Measurements from ENCODE around the gene BNC2. TPM values are rescaled to one million over a fixed set of nuclear protein-coding genes. Genes with fewer than 3 reads are reported as not detected.
A peak's percentile ranks its signal among the peaks of the same experiment; 100 is the strongest.

Gene BNC2
- total and polyA plus RNA-seq, 2 donors: 1.8 to 3.9 TPM

DNA sequence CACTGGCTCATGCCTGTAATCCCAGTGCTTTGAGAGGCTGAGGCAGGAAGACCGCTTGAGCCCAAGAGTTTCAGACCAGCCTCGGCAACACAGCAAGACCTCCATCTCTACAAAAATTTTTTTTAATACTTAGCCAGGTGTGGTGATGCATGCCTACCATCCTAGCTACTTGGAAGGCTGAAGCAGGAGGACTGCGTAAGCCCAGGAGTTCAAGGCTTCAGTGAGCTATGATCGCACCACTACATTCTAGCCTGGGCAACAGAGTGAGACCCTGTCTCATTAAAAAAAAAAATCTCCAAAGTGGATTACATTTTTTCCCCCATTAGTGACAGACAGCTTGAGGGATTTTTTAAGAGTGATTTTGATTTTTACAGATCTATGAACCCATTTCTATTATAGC lies 230.8 kb downstream of the BNC2 start:
- Histone ChIP-seq H3K9me3 (ENCODE audit: control insufficient read depth in 2 of 2, insufficient read depth in 1 of 2, low read length in 1 of 2) (no peaks in the 10 kb centered on the region), H3K27ac (ENCODE audit: low read depth in 1 of 2, low read length in 1 of 2) (no peak overlapping the region), H3K4me1 (ENCODE audit: control insufficient read depth in 2 of 2, insufficient read depth in 2 of 2, low read length in 2 of 2) (no peaks in the 10 kb centered on the region), H3K36me3 (ENCODE audit: control insufficient read depth in 2 of 2, insufficient read depth in 2 of 2, low read length in 1 of 2) (no peaks in the 10 kb centered on the region), H3K27me3 (ENCODE audit: control insufficient read depth in 2 of 2, insufficient read depth in 1 of 2, low read length in 1 of 2) (no peaks in the 10 kb centered on the region), H3K4me3 (ENCODE audit: low read length in 2 of 2) (no peak overlapping the region)
- DNase-seq (ENCODE audit: low read depth in 6 of 9, low spot score in 9 of 9): no peak
- 97% methylated on average over 4 of the region's 4 CpGs for WGBS

GRCh38 chr9:16637911-16638310 lies 232.6 kb downstream of the BNC2 start:
- no peaks in the 10 kb centered on the region for H3K36me3 ChIP-seq (ENCODE audit: control insufficient read depth in 2 of 2, insufficient read depth in 2 of 2, low read length in 1 of 2)
- WGBS: 87% methylated on average over 5 of the region's 5 CpGs
- no peak overlapping the region for H3K27ac ChIP-seq (ENCODE audit: low read depth in 1 of 2, low read length in 1 of 2)
- H3K4me3 ChIP-seq (ENCODE audit: low read length in 2 of 2): no peak overlapping the region
- H3K9me3 ChIP-seq (ENCODE audit: control insufficient read depth in 2 of 2, insufficient read depth in 1 of 2, low read length in 1 of 2): no peaks in the 10 kb centered on the region
- no peaks in the 10 kb centered on the region for H3K27me3 ChIP-seq (ENCODE audit: control insufficient read depth in 2 of 2, insufficient read depth in 1 of 2, low read length in 1 of 2)
- H3K4me1 ChIP-seq (ENCODE audit: control insufficient read depth in 2 of 2, insufficient read depth in 2 of 2, low read length in 2 of 2): no peaks in the 10 kb centered on the region
- DNase-seq (ENCODE audit: low read depth in 6 of 9, low spot score in 9 of 9): no peak

DNA sequence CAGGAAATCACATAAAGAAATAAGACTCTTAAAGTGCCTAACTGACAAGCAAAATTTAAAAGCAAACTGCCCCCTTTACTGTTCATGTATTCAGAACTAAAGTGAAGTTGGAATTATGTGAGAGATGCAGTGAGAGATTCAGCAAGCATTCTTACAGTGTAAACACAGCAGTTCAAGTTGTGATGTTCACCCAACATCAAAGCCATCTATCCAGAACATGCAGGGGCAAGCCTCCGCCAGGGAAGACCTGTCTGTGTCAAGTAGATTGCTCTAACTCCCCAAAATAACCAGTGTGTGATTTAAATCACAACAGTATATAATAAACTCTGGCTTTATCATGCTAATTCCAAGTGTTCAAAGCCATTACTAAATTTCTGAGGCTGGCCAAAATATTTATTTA lies 233.3 kb downstream of the BNC2 start:
- Histone ChIP-seq H3K4me1 (ENCODE audit: control insufficient read depth in 2 of 2, insufficient read depth in 2 of 2, low read length in 2 of 2) (no peaks in the 10 kb centered on the region), H3K27ac (ENCODE audit: low read depth in 1 of 2, low read length in 1 of 2) (no peak overlapping the region), H3K36me3 (ENCODE audit: control insufficient read depth in 2 of 2, insufficient read depth in 2 of 2, low read length in 1 of 2) (no peaks in the 10 kb centered on the region), H3K9me3 (ENCODE audit: control insufficient read depth in 2 of 2, insufficient read depth in 1 of 2, low read length in 1 of 2) (no peaks in the 10 kb centered on the region), H3K4me3 (ENCODE audit: low read length in 2 of 2) (no peak overlapping the region), H3K27me3 (ENCODE audit: control insufficient read depth in 2 of 2, insufficient read depth in 1 of 2, low read length in 1 of 2) (no peaks in the 10 kb centered on the region)
- 92% methylated on average over 1 of the region's 1 CpG for WGBS
- DNase-seq (ENCODE audit: low read depth in 6 of 9, low spot score in 9 of 9): peak in 2 of 9 donors; percentile 12 to 37

- DNase-seq (ENCODE audit: low read depth in 6 of 9, low spot score in 9 of 9): no peak
- Histone ChIP-seq H3K4me3 (ENCODE audit: low read length in 2 of 2) (no peak overlapping the region), H3K27ac (ENCODE audit: low read depth in 1 of 2, low read length in 1 of 2) (no peak overlapping the region), H3K27me3 (ENCODE audit: control insufficient read depth in 2 of 2, insufficient read depth in 1 of 2, low read length in 1 of 2) (no peaks in the 10 kb centered on the region), H3K4me1 (ENCODE audit: control insufficient read depth in 2 of 2, insufficient read depth in 2 of 2, low read length in 2 of 2) (no peaks in the 10 kb centered on the region), H3K36me3 (ENCODE audit: control insufficient read depth in 2 of 2, insufficient read depth in 2 of 2, low read length in 1 of 2) (no peaks in the 10 kb centered on the region), H3K9me3 (ENCODE audit: control insufficient read depth in 2 of 2, insufficient read depth in 1 of 2, low read length in 1 of 2) (no peaks in the 10 kb centered on the region)
- 93% methylated on average over 2 of the region's 2 CpGs for WGBS
Measured at GRCh38 chr9:16633794-16634193, 236.7 kb downstream of the BNC2 start.

DNA sequence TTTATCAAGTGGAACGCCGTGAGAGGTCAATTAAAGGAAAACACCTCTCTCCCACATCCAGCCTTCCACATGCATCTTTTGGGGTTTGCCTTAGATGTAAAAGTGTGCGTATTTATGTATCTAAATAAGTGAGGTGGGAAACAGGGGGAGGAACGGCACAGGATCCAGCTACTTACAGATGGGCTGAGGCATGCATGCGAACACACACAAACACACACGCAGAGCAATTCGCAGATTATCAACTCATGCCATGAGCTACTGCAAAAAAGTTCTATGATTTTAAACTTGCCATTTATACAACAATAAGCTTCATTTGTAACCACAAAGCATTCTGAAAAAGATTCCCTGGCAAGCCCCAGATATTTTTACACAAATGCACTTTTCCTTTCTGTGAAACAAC lies 242.1 kb downstream of the BNC2 start:
- no peaks in the 10 kb centered on the region for H3K27me3 ChIP-seq (ENCODE audit: control insufficient read depth in 2 of 2, insufficient read depth in 1 of 2, low read length in 1 of 2)
- no peaks in the 10 kb centered on the region for H3K36me3 ChIP-seq (ENCODE audit: control insufficient read depth in 2 of 2, insufficient read depth in 2 of 2, low read length in 1 of 2)
- peak in 1 of 9 donors; percentile 0 for DNase-seq (ENCODE audit: low read depth in 6 of 9, low spot score in 9 of 9)
- H3K27ac ChIP-seq (ENCODE audit: low read depth in 1 of 2, low read length in 1 of 2): peak overlapping the region in 1 of 2 donors; percentile 44
- no peak overlapping the region for H3K4me3 ChIP-seq (ENCODE audit: low read length in 2 of 2)
- WGBS: 94% methylated on average over 7 of the region's 7 CpGs
- no peaks in the 10 kb centered on the region for H3K9me3 ChIP-seq (ENCODE audit: control insufficient read depth in 2 of 2, insufficient read depth in 1 of 2, low read length in 1 of 2)
- peaks cover 0 to 26% of the 10 kb centered on the region in 2 donors for H3K4me1 ChIP-seq (ENCODE audit: control insufficient read depth in 2 of 2, insufficient read depth in 2 of 2, low read length in 2 of 2)

DNA sequence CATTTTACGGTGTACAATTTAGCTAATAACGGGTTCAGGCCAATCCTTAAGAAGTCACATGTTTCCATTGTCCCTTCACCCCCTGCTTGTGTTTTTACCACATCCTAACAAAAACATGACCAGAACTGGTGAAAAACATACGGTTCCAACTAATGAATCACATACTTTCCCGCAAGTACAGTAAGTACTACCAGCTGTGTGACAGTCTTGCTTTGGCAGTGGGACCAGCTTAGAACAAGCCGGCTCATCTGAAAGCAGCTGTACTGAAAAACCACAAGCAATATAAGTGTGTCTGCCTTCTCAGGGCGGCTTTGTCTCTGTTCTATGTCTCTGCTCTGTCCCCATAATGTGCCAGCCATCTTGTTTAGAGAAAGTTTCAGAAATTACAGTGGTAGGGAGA lies 242.5 kb downstream of the BNC2 start:
- peaks cover 0 to 26% of the 10 kb centered on the region in 2 donors for H3K4me1 ChIP-seq (ENCODE audit: control insufficient read depth in 2 of 2, insufficient read depth in 2 of 2, low read length in 2 of 2)
- no peaks in the 10 kb centered on the region for H3K27me3 ChIP-seq (ENCODE audit: control insufficient read depth in 2 of 2, insufficient read depth in 1 of 2, low read length in 1 of 2)
- DNase-seq (ENCODE audit: low read depth in 6 of 9, low spot score in 9 of 9): peak in 8 of 9 donors; percentile 11 to 78 (median 39)
- no peaks in the 10 kb centered on the region for H3K9me3 ChIP-seq (ENCODE audit: control insufficient read depth in 2 of 2, insufficient read depth in 1 of 2, low read length in 1 of 2)
- H3K36me3 ChIP-seq (ENCODE audit: control insufficient read depth in 2 of 2, insufficient read depth in 2 of 2, low read length in 1 of 2): no peaks in the 10 kb centered on the region
- no peak overlapping the region for H3K4me3 ChIP-seq (ENCODE audit: low read length in 2 of 2)
- H3K27ac ChIP-seq (ENCODE audit: low read depth in 1 of 2, low read length in 1 of 2): peak overlapping the region in 1 of 2 donors; percentile 44
- 92% methylated on average over 6 of the region's 6 CpGs for WGBS

GRCh38 chr9:16627521-16627920 lies 242.9 kb downstream of the BNC2 start:
- 86% methylated on average over 2 of the region's 2 CpGs for WGBS

DNA sequence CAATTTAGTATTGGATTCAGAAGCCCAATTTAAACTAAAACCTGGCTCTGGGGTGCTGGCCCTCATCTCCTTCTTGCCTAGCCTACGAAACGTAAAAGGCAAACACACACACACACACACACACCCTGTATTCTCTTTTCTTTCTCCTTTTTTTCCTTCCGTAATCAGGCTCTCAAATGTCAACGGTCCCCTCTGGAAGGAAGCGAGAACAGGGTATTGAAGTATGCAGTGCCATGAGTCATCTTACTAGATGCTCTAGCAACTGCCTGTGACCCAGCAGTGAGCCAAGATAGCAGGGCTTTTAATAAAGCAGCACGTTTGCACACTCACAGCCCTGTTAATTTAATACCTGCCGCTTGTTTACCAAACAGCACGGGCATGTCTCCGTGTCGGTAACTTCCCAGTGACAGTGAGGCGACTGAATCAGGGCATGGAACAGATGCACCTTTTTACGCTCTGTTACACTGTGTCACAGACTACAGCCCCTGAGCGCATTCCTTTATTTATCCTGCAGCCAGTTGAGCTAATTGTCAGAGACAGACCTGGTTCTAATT lies 243.8 kb downstream of the BNC2 start:
- 79% methylated on average over 13 of the region's 13 CpGs for WGBS

More at GRCh38 chr9:16627521-16627920, 242.9 kb downstream of the BNC2 start:
- no peaks in the 10 kb centered on the region for H3K9me3 ChIP-seq (ENCODE audit: control insufficient read depth in 2 of 2, insufficient read depth in 1 of 2, low read length in 1 of 2)
- DNase-seq (ENCODE audit: low read depth in 6 of 9, low spot score in 9 of 9): no peak
- peak overlapping the region in 1 of 2 donors; percentile 44 for H3K27ac ChIP-seq (ENCODE audit: low read depth in 1 of 2, low read length in 1 of 2)
- peaks cover 0 to 26% of the 10 kb centered on the region in 2 donors for H3K4me1 ChIP-seq (ENCODE audit: control insufficient read depth in 2 of 2, insufficient read depth in 2 of 2, low read length in 2 of 2)
- no peaks in the 10 kb centered on the region for H3K27me3 ChIP-seq (ENCODE audit: control insufficient read depth in 2 of 2, insufficient read depth in 1 of 2, low read length in 1 of 2)
- H3K36me3 ChIP-seq (ENCODE audit: control insufficient read depth in 2 of 2, insufficient read depth in 2 of 2, low read length in 1 of 2): no peaks in the 10 kb centered on the region
- H3K4me3 ChIP-seq (ENCODE audit: low read length in 2 of 2): no peak overlapping the region

DNA sequence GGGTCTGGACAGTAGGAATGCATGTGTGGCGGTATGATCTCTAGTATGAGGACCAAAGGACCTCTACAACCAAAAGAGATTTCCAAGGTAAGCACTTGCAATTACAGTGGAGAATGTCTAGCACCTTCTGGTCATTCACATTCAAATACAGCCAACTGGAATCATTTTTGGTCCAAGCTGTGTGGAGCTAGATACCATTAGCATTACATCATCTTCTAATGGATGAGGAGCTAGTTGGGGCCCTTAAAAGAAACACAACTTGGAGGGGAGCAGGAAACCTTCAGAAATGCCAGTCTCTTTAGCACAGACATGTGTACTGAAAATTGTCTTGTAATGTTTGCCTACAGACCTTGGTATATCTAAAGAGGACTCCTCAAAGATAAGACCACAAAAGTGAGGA lies 244.7 kb downstream of the BNC2 start:
- peaks cover 0 to 26% of the 10 kb centered on the region in 2 donors for H3K4me1 ChIP-seq (ENCODE audit: control insufficient read depth in 2 of 2, insufficient read depth in 2 of 2, low read length in 2 of 2)
- no peak overlapping the region for H3K4me3 ChIP-seq (ENCODE audit: low read length in 2 of 2)
- no peak overlapping the region for H3K27ac ChIP-seq (ENCODE audit: low read depth in 1 of 2, low read length in 1 of 2)
- no peak for DNase-seq (ENCODE audit: low read depth in 6 of 9, low spot score in 9 of 9)
- no peaks in the 10 kb centered on the region for H3K27me3 ChIP-seq (ENCODE audit: control insufficient read depth in 2 of 2, insufficient read depth in 1 of 2, low read length in 1 of 2)
- no peaks in the 10 kb centered on the region for H3K36me3 ChIP-seq (ENCODE audit: control insufficient read depth in 2 of 2, insufficient read depth in 2 of 2, low read length in 1 of 2)
- WGBS: 94% methylated on average over 1 of the region's 1 CpG
- H3K9me3 ChIP-seq (ENCODE audit: control insufficient read depth in 2 of 2, insufficient read depth in 1 of 2, low read length in 1 of 2): no peaks in the 10 kb centered on the region

More for the DNA sequence above, 243.8 kb downstream of the BNC2 start:
- peak in 2 of 9 donors; percentile 1 to 25 for DNase-seq (ENCODE audit: low read depth in 6 of 9, low spot score in 9 of 9)
- Histone ChIP-seq H3K27ac (ENCODE audit: low read depth in 1 of 2, low read length in 1 of 2) (peak overlapping the region in 1 of 2 donors; percentile 5), H3K27me3 (ENCODE audit: control insufficient read depth in 2 of 2, insufficient read depth in 1 of 2, low read length in 1 of 2) (no peaks in the 10 kb centered on the region), H3K9me3 (ENCODE audit: control insufficient read depth in 2 of 2, insufficient read depth in 1 of 2, low read length in 1 of 2) (no peaks in the 10 kb centered on the region), H3K4me1 (ENCODE audit: control insufficient read depth in 2 of 2, insufficient read depth in 2 of 2, low read length in 2 of 2) (peaks cover 0 to 26% of the 10 kb centered on the region in 2 donors), H3K4me3 (ENCODE audit: low read length in 2 of 2) (no peak overlapping the region), H3K36me3 (ENCODE audit: control insufficient read depth in 2 of 2, insufficient read depth in 2 of 2, low read length in 1 of 2) (no peaks in the 10 kb centered on the region)

All from thymus (tissue), 11 donors.